HCT116 (cell line): ENCODE results near the gene DCAF6. TPM values are rescaled to one million over a fixed set of nuclear protein-coding genes. Genes with fewer than 3 reads are reported as not detected.
A peak's percentile ranks its signal among the peaks of the same experiment; 100 is the strongest.

ENCODE experiments used
- ATAC-seq: fragments of 200-7000 bp; cut with Tn5 transposase; 2 replicates; pipeline ENCODE4 v1.9.1; 2020; ENCODE audit warnings: mild to moderate bottlenecking, moderate library complexity
- BruUV-seq: library from RNA; stranded (reverse); fragments of 400-500 nt; replicated peaks from 2 replicates; lab custom pipeline; 2021; lab: Mats Ljungman, UMichigan
- CTCF ChIA-PET: fragments of 300-600 bp; sonication (Branson Sonifier 250); formaldehyde crosslinking; loops from one replicate; lab custom pipeline; 2021; ENCODE audit warnings: antibody characterized with exemption; lab: Charles Lee
- POLR2A ChIA-PET: fragments of 300-600, 350-600 bp; sonication (Branson Sonifier 250); formaldehyde crosslinking; loops from one replicate; lab custom pipeline; 2021; ENCODE audit warnings: antibody characterized with exemption; lab: Charles Lee
- RAD21 ChIA-PET, 2 experiments: fragments of 300-600 bp; sonication (Branson Sonifier 250); formaldehyde crosslinking; loops; one replicate each; lab custom pipeline; 2023; ENCODE audit warnings: low total read pairs in 2 of 2; ENCODE audit not compliant: uncharacterized antibody in 2 of 2, unreplicated experiment in 2 of 2, low non-redundant PET in 1 of 2; lab: Charles Lee
- DNase-seq: peaks from one replicate; pipeline ENCODE4 v3.0.0-alpha.2; 2010; ENCODE audit warnings: low read depth, low spot score
- H2AFZ ChIP-seq: fragments of 200-600 bp; shearing (Covaris generic), sonication (generic); 2 replicates; pipeline ENCODE4 v1.6.1; 2017; ENCODE audit warnings: low read depth, mixed run types, mixed read lengths, antibody characterized with exemption, low read length; ENCODE audit not compliant: poor library complexity, severe bottlenecking
- H3K27ac ChIP-seq: 2 replicates; pipeline ENCODE4 v1.5.1; 2012; ENCODE audit warnings: low read depth, low read length
- H3K27me3 ChIP-seq: fragments of 200-600 bp; sonication (generic); 2 replicates; pipeline ENCODE4 v1.6.1; 2016; ENCODE audit warnings: mixed run types, low read length, mixed read lengths; ENCODE audit not compliant: insufficient read depth
- H3K36me3 ChIP-seq, 2 experiments: fragments of 200-500 bp in 1 of 2; fragments of 200-600 bp in 1 of 2; sonication (Bioruptor generic) in 1 of 2; sonication (generic) in 1 of 2; 2 replicates each; pipeline versions ENCODE4 v1.5.1 to v1.6.1; 2014 to 2016; ENCODE audit warnings: low read length in 2 of 2, inconsistent platforms in 1 of 2, mixed read lengths in 1 of 2, mixed run types in 1 of 2; ENCODE audit not compliant: insufficient read depth in 2 of 2, control insufficient read depth in 1 of 2
- H3K4me1 ChIP-seq, 2 experiments: fragments of 200-600 bp in 1 of 2; sonication (generic) in 1 of 2; 2 replicates each; pipeline versions ENCODE4 v1.5.1 to v1.6.1; 2012 to 2017; ENCODE audit warnings: low read length in 2 of 2, inconsistent platforms in 1 of 2, mild to moderate bottlenecking in 1 of 2, mixed read lengths in 1 of 2, mixed run types in 1 of 2, moderate library complexity in 1 of 2; ENCODE audit not compliant: insufficient read depth in 2 of 2, control insufficient read depth in 1 of 2
- H3K4me2 ChIP-seq: fragments of 200-600 bp; sonication (generic); 2 replicates; pipeline ENCODE4 v1.6.1; 2017; ENCODE audit warnings: mixed run types, low read length, mixed read lengths
- H3K4me3 ChIP-seq, 2 experiments: fragments of 200-600 bp in 1 of 2; sonication (generic) in 1 of 2; replicated peaks in 1 of 2; 2 replicates each; pipeline ENCODE4 v1.5.1; 2011 to 2016; ENCODE audit warnings: low read length in 2 of 2, control low read depth in 1 of 2, low read depth in 1 of 2, mild to moderate bottlenecking in 1 of 2, mixed read lengths in 1 of 2, mixed run types in 1 of 2
- H3K79me2 ChIP-seq: fragments of 200-600 bp; sonication (generic); 2 replicates; pipeline ENCODE4 v1.6.1; 2017; ENCODE audit warnings: mild to moderate bottlenecking, mixed run types, low read length, moderate library complexity, mixed read lengths; ENCODE audit not compliant: insufficient read depth
- H3K9ac ChIP-seq: fragments of 200-600 bp; sonication (generic); 2 replicates; pipeline ENCODE4 v1.6.1; 2016; ENCODE audit warnings: low read length, mixed read lengths
- H3K9me2 ChIP-seq: fragments of 200-600 bp; sonication (generic), shearing (Covaris generic); 2 replicates; pipeline ENCODE4 v1.6.1; 2017; ENCODE audit warnings: mixed run types, mild to moderate bottlenecking, moderate library complexity; ENCODE audit not compliant: insufficient read depth
- H3K9me3 ChIP-seq, 2 experiments: fragments of 200-500 bp in 1 of 2; fragments of 200-600 bp in 1 of 2; sonication (Bioruptor generic) in 1 of 2; sonication (generic) in 1 of 2; 2 replicates each; pipeline ENCODE4 v1.6.1; 2014 to 2017; ENCODE audit warnings: low read length in 2 of 2, mixed read lengths in 2 of 2, inconsistent platforms in 1 of 2, low read depth in 1 of 2, mild to moderate bottlenecking in 1 of 2, mixed run types in 1 of 2, moderate library complexity in 1 of 2; ENCODE audit not compliant: control insufficient read depth in 1 of 2, insufficient read depth in 1 of 2
- H4K20me1 ChIP-seq: fragments of 200-600 bp; sonication (generic), shearing (Covaris generic); 2 replicates; pipeline ENCODE4 v1.6.1; 2017; ENCODE audit warnings: mixed run types, mild to moderate bottlenecking, moderate library complexity; ENCODE audit not compliant: insufficient read depth
- CTCF ChIP-seq, 3 experiments: fragments of 200-600 bp in 1 of 3; sonication (generic) in 1 of 3; IDR thresholded peaks in 2 of 3; conservative IDR thresholded peaks in 1 of 3; 2 replicates each; pipeline ENCODE4 v1.5.1; 2012 to 2017; ENCODE audit warnings: low read depth in 2 of 3, low read length in 2 of 3, antibody characterized with exemption in 1 of 3, borderline replicate concordance in 1 of 3, control low read depth in 1 of 3, mild to moderate bottlenecking in 1 of 3, mixed read lengths in 1 of 3, mixed run types in 1 of 3, moderate library complexity in 1 of 3; ENCODE audit not compliant: insufficient read depth in 1 of 3
- EGR1 ChIP-seq: IDR thresholded peaks from 2 replicates; pipeline ENCODE4 v1.6.1; 2012; ENCODE audit warnings: low read depth
- ELF1 ChIP-seq: IDR thresholded peaks from 2 replicates; pipeline ENCODE4 v1.6.1; 2012; ENCODE audit warnings: low read depth, borderline replicate concordance
- MAX ChIP-seq: IDR thresholded peaks from 2 replicates; pipeline ENCODE4 v1.6.1; 2012
- SP1 ChIP-seq: IDR thresholded peaks from 2 replicates; pipeline ENCODE4 v1.6.1; 2012; ENCODE audit warnings: low read depth
- ZBTB33 ChIP-seq: IDR thresholded peaks from 2 replicates; pipeline ENCODE4 v1.6.1; 2011; ENCODE audit warnings: mild to moderate bottlenecking, low read length, moderate library complexity; ENCODE audit not compliant: insufficient replicate concordance; ENCODE audit errors: extremely low read depth
- intact Hi-C: fragments of 100-400 bp; cut with micrococcal nuclease; formaldehyde crosslinking; loops from 2 replicates; pipeline ENCODE4 v1.10.0; 2022
- total RNA-seq: library from RNA; stranded (reverse); gene quantifications from one replicate; pipeline ENCODE4 v1.2.1, GENCODE V29; 2021; ENCODE audit not compliant: unreplicated experiment

The DCAF6 gene
- total RNA-seq, 1 experiment from 2014 or later: 34.2 TPM

GRCh38 chr1:168009322-168009721, 72.8 kb downstream of the DCAF6 start:
- H3K4me1 ChIP-seq: no peaks in the 10 kb centered on the region
- H2AFZ ChIP-seq: no peak overlapping the region
- no peak overlapping the region for H3K4me2 ChIP-seq
- no peaks in the 10 kb centered on the region for H4K20me1 ChIP-seq
- no TSS peak for BruUV-seq
- H3K9ac ChIP-seq: no peak overlapping the region
- peaks cover 0 to 2% of the 10 kb centered on the region in 2 experiments; a peak in 2 of 4 replicates for H3K36me3 ChIP-seq
- no peaks in the 10 kb centered on the region for H3K27me3 ChIP-seq
- no peaks in the 10 kb centered on the region for H3K9me2 ChIP-seq
- TF ChIP-seq SP1 (no peak), ELF1 (no peak), ZBTB33 (no peak), EGR1 (no peak)
- no peaks in the 10 kb centered on the region for H3K79me2 ChIP-seq
- ChIA-PET CTCF (no interaction called here), RAD21 (no interaction called here), POLR2A (no interaction called here)
- no peak overlapping the region for H3K4me3 ChIP-seq
- ATAC-seq (no peak), DNase-seq (no peak)
- no peak overlapping the region for H3K27ac ChIP-seq
- no peaks in the 10 kb centered on the region for H3K9me3 ChIP-seq
- intact Hi-C loops: no loop called here

- Histone ChIP-seq H3K9me2 (no peaks in the 10 kb centered on the region), H3K27ac (no peak overlapping the region), H3K4me2 (no peak overlapping the region), H2AFZ (no peak overlapping the region), H3K4me1 (no peaks in the 10 kb centered on the region), H3K79me2 (no peaks in the 10 kb centered on the region), H3K36me3 (peaks cover 0 to 5% of the 10 kb centered on the region in 2 experiments; a peak in 1 of 4 replicates), H3K27me3 (no peaks in the 10 kb centered on the region), H3K9ac (no peak overlapping the region), H3K9me3 (no peaks in the 10 kb centered on the region), H3K4me3 (no peak overlapping the region), H4K20me1 (no peaks in the 10 kb centered on the region)
- POLR2A ChIA-PET: no interaction called here
- no TSS peak for BruUV-seq
- no peak for DNase-seq
- TF ChIP-seq CTCF (IDR thresholded peaks at IDR 0.05 in 2 of 3, conservative IDR thresholded peaks at IDR 0.05 in 1 of 3; ENCODE audit: borderline replicate concordance in 1 of 3, insufficient read depth in 1 of 3, low read depth in 2 of 3, low read length in 2 of 3) (0 out of 6 replicates have a peak, but pooled peaks of 1 of the 3 experiments have one; percentile 10), MAX (no peak)
- CTCF ChIA-PET: no interaction called here
- RAD21 ChIA-PET: no interaction called here
- peak; percentile 77 for ATAC-seq
- intact Hi-C loops: no loop called here
These were observed 82.9 kb downstream of the DCAF6 start for GRCh38 chr1:168019407-168019806.
